Adrenal gland (tissue), 12 donors: ENCODE measurements around the gene NUFIP2. TPM values are rescaled to one million over a fixed set of nuclear protein-coding genes. Genes with fewer than 3 reads are reported as not detected.

Experiments
- DNase-seq, 7 donors: peaks; one replicate each; pipeline ENCODE4 v3.0.0-alpha.2; 2019 to 2020
- H3K27ac ChIP-seq, 5 donors: fragments of 200-600 bp; sonication (generic) in 4 of 5; 1 replicate in 3 of 5; 2 replicates in 2 of 5; pipeline versions ENCODE4 v1.5.1 to v1.8.0; 2016 to 2020; ENCODE audit warnings: mild to moderate bottlenecking in 1 of 5
- H3K27me3 ChIP-seq: fragments of 200-600 bp; 2 replicates; pipeline ENCODE4 v1.8.0; 2021
- H3K36me3 ChIP-seq, 2 donors: fragments of 200-600 bp; replicated peaks in 1 of 2; 1 replicate in 1 of 2; 2 replicates in 1 of 2; pipeline versions ENCODE4 v1.5.1 to v1.8.0; 2018 to 2022
- H3K4me1 ChIP-seq, 2 donors: fragments of 200-600 bp; replicated peaks in 1 of 2; 1 replicate in 1 of 2; 2 replicates in 1 of 2; pipeline versions ENCODE4 v1.5.1 to v1.8.0; 2018 to 2021
- H3K4me3 ChIP-seq, 4 donors: fragments of 200-600 bp; sonication (generic) in 3 of 4; one replicate each; pipeline ENCODE4 v1.5.1; 2016 to 2018
- H3K9me3 ChIP-seq, 3 donors: fragments of 200-600 bp; sonication (generic) in 1 of 3; replicated peaks in 1 of 3; 1 replicate in 2 of 3; 2 replicates in 1 of 3; pipeline versions ENCODE4 v1.5.1 to v1.8.0; 2016 to 2021
- CTCF ChIP-seq, 6 experiments: fragments of 450-650 bp in 4 of 6; fragments of 200-600 bp in 2 of 6; sonication (generic) in 1 of 6; IDR thresholded peaks; 1 replicate in 5 of 6; 2 replicates in 1 of 6; pipeline versions ENCODE4 v1.5.1 to v1.8.0; 2016 to 2021; ENCODE audit warnings: antibody characterized with exemption in 6 of 6, mild to moderate bottlenecking in 2 of 6, moderate library complexity in 1 of 6
- POLR2A ChIP-seq, 2 donors: fragments of 450-650 bp; IDR thresholded peaks; one replicate each; pipeline ENCODE4 v1.6.1; 2017; ENCODE audit warnings: antibody characterized with exemption in 2 of 2, mild to moderate bottlenecking in 2 of 2, moderate library complexity in 1 of 2
- WGBS, 4 donors: extraction: QIAGEN DNeasy Blood & Tissue Kit in 2 of 4; methylation state at CpG; one replicate each; pipeline versions ENCODE4 v1.1.5 to v1.1.7; 2013 to 2017; 5-methylcytosine and 5-hydroxymethylcytosine counted together
- intact Hi-C, 2 donors: fragments of 100-400 bp; cut with DNase I; formaldehyde crosslinking; loops; one replicate each; pipeline versions ENCODE4 v1.14.1 to v1.15.0; 2022 to 2023
- polyA plus RNA-seq, 3 donors: library from polyadenylated mRNA; stranded (reverse); fragments of 200-250 nt in 2 of 3; fragments of 350-450 nt in 1 of 3; fragmentation: Illumina TruSeq in 1 of 3; extraction: RNeasy Lipid Tissue Mini Kit (QIAGEN cat#74804) in 1 of 3; gene quantifications; one replicate each; pipeline ENCODE4 v1.2.3, GENCODE V29; 2013 to 2014
- total RNA-seq, 9 donors: library from RNA; depleted of rRNA in 4 of 9; stranded (reverse); fragments of >200 nt in 4 of 9; fragments of 120-200 nt in 1 of 9; fragmentation: NEBNext Ultra II Directional in 1 of 9; extraction: Animal tissue kit (Norgen Biotek cat#: 25700) in 1 of 9; gene quantifications; one replicate each; pipeline versions ENCODE4 v1.1.0 to v1.2.4, GENCODE V29; 2013 to 2023
- donor health status: healthy with polysubstance abuse.
- donor health status: Bipolar disorder and iron deficiency.
- donor health status: DM: yes; HTN: yes; CAD: no.
- donor health status: DM: no; HTN: no; CAD: no.
- donor health status: DM: no; HTN: no; CAD: no.
- donor health status: DM: yes; HTN: yes; CAD: no.

NUFIP2 gene
- total and polyA plus RNA-seq, 12 donors: 5.8 to 84.5 (median 44.6) TPM

- H3K4me1 ChIP-seq: peaks cover 0 to 8% of the 10 kb centered on the region in 2 donors
- TF ChIP-seq CTCF (IDR thresholded peaks at IDR 0.05) (no peak), POLR2A (IDR thresholded peaks at IDR 0.05) (no peak)
- intact Hi-C loops: loop anchor here (5.0 to 10.0 kb wide), 2 partner anchors 64 to 91 kb away; no protein-coding TSS in a partner anchor
- no peaks in the 10 kb centered on the region for H3K27me3 ChIP-seq
- WGBS, 4 donors: 74 to 85% (median 77%) methylated on average over 5 to 6 of the region's 6 CpGs
- no peaks in the 10 kb centered on the region for H3K9me3 ChIP-seq
- DNase-seq: no peak
- no peak overlapping the region for H3K4me3 ChIP-seq
- H3K27ac ChIP-seq: no peak overlapping the region
- no peaks in the 10 kb centered on the region for H3K36me3 ChIP-seq
These were observed 77.8 kb downstream of the NUFIP2 start for GRCh38 chr17:29216181-29216580.

GRCh38 chr17:29215717-29216116 is 78.2 kb downstream of the NUFIP2 start:
- WGBS, 4 donors: 40 to 69% (median 59%) methylated on average over 4 of the region's 4 CpGs
- peaks cover 0 to 8% of the 10 kb centered on the region in 2 donors for H3K4me1 ChIP-seq
- no peaks in the 10 kb centered on the region for H3K36me3 ChIP-seq
- no peaks in the 10 kb centered on the region for H3K9me3 ChIP-seq
- H3K27me3 ChIP-seq: no peaks in the 10 kb centered on the region
- intact Hi-C loops: loop anchor here (5.0 to 10.0 kb wide), 2 partner anchors 63 to 91 kb away; no protein-coding TSS in a partner anchor
- peak overlapping the region in 1 of 5 donors; percentile 11 for H3K27ac ChIP-seq
- no peak for TF ChIP-seq POLR2A (IDR thresholded peaks at IDR 0.05)
- peak in 6 of 7 donors; percentile 46 to 72 (median 60) for DNase-seq
- no peak overlapping the region for H3K4me3 ChIP-seq

- DNase-seq: no peak
- no peaks in the 10 kb centered on the region for H3K9me3 ChIP-seq
- peak overlapping the region in 1 of 5 donors; percentile 11 for H3K27ac ChIP-seq
- intact Hi-C loops: loop anchor here (5.0 to 10.0 kb wide), 2 partner anchors 63 to 90 kb away; no protein-coding TSS in a partner anchor
- no peak overlapping the region for H3K4me3 ChIP-seq
- H3K36me3 ChIP-seq: no peaks in the 10 kb centered on the region
- H3K4me1 ChIP-seq: peaks cover 0 to 8% of the 10 kb centered on the region in 2 donors
- TF ChIP-seq POLR2A (IDR thresholded peaks at IDR 0.05): no peak
- no peak for TF ChIP-seq CTCF (IDR thresholded peaks at IDR 0.05)
- no peaks in the 10 kb centered on the region for H3K27me3 ChIP-seq
- 84 to 91% (median 90%) methylated on average over 7 to 10 of the region's 10 CpGs for WGBS, 4 donors
These were observed 78.8 kb downstream of the NUFIP2 start for GRCh38 chr17:29215174-29215573.

- H3K27ac ChIP-seq: no peak overlapping the region
- intact Hi-C loops: loop anchor here (5.0 to 10.0 kb wide), 2 partner anchors 62 to 90 kb away; no protein-coding TSS in a partner anchor
- DNase-seq: no peak
These were observed 79.5 kb downstream of the NUFIP2 start for GRCh38 chr17:29214215-29215146.

More at GRCh38 chr17:29214215-29215146, 79.5 kb downstream of the NUFIP2 start:
- WGBS, 4 donors: 82 to 88% (median 85%) methylated on average over 7 to 8 of the region's 8 CpGs
- no peaks in the 10 kb centered on the region for H3K9me3 ChIP-seq
- H3K4me3 ChIP-seq: no peak overlapping the region
- TF ChIP-seq POLR2A (IDR thresholded peaks at IDR 0.05) (no peak), CTCF (IDR thresholded peaks at IDR 0.05) (no peak)
- H3K36me3 ChIP-seq: no peaks in the 10 kb centered on the region
- no peaks in the 10 kb centered on the region for H3K27me3 ChIP-seq
- H3K4me1 ChIP-seq: peaks cover 0 to 4% of the 10 kb centered on the region in 2 donors
